B cell (primary cell): Measurements from ENCODE around the gene APOOL. TPM values are rescaled to one million over a fixed set of nuclear protein-coding genes. Genes with fewer than 3 reads are reported as not detected.

Experiments used
- ATAC-seq: fragments of 200-7000 bp; cut with Tn5 transposase; one replicate; pipeline ENCODE4 v1.10.0; 2021; ENCODE audit warnings: low read depth, mild to moderate bottlenecking, moderate number of reproducible peaks, moderate library complexity
- CTCF ChIA-PET: fragments of 350-600 bp; sonication (Branson Sonifier 250); formaldehyde crosslinking; loops from one replicate; lab custom pipeline; 2021; ENCODE audit warnings: antibody characterized with exemption, inconsistent platforms; lab: Charles Lee
- POLR2A ChIA-PET: fragments of 350-600 bp; sonication (Branson Sonifier 250); formaldehyde crosslinking; loops from one replicate; lab custom pipeline; 2021; ENCODE audit warnings: antibody characterized with exemption; lab: Charles Lee
- DNase-seq: peaks from one replicate; pipeline ENCODE4 v3.0.0; 2013
- H2AFZ ChIP-seq: 2 replicates; pipeline ENCODE4 v1.6.1; 2012; ENCODE audit warnings: mild to moderate bottlenecking, low read depth, low read length; ENCODE audit not compliant: insufficient read depth, poor library complexity, severe bottlenecking
- H3K27ac ChIP-seq, 2 donors: 1 replicate in 1 of 2; 2 replicates in 1 of 2; pipeline ENCODE4 v1.5.1; 2012 to 2013; ENCODE audit warnings: low read length in 2 of 2, mild to moderate bottlenecking in 2 of 2, moderate library complexity in 1 of 2
- H3K27me3 ChIP-seq, 4 experiments: fragments of 200-600 bp in 1 of 4; sonication (generic) in 1 of 4; replicated peaks in 1 of 4; 1 replicate in 2 of 4; 2 replicates in 2 of 4; pipeline versions ENCODE4 v1.6.1 to v1.7.0; 2013 to 2016; ENCODE audit warnings: low read length in 3 of 4, mild to moderate bottlenecking in 2 of 4, mixed read lengths in 1 of 4, moderate library complexity in 1 of 4; ENCODE audit not compliant: insufficient read depth in 4 of 4, control insufficient read depth in 3 of 4; ENCODE audit errors: control extremely low read depth in 1 of 4
- H3K36me3 ChIP-seq, 2 experiments: replicated peaks in 1 of 2; 1 replicate in 1 of 2; 2 replicates in 1 of 2; pipeline versions ENCODE4 v1.6.1 to v1.7.1; 2013; ENCODE audit warnings: low read length in 1 of 2; ENCODE audit not compliant: insufficient read depth in 2 of 2, control insufficient read depth in 1 of 2; ENCODE audit errors: control extremely low read depth in 1 of 2, extremely low read depth in 1 of 2
- H3K4me1 ChIP-seq, 2 donors: fragments of 200-600 bp in 1 of 2; sonication (generic) in 1 of 2; 1 replicate in 1 of 2; 2 replicates in 1 of 2; pipeline versions ENCODE4 v1.5.1 to v1.6.1; 2013 to 2017; ENCODE audit warnings: low read length in 2 of 2; ENCODE audit not compliant: control insufficient read depth in 2 of 2, insufficient read depth in 2 of 2
- H3K4me2 ChIP-seq: replicated peaks from 2 replicates; pipeline ENCODE3; 2012; ENCODE audit warnings: mild to moderate bottlenecking, low read depth, low read length; ENCODE audit not compliant: poor library complexity, severe bottlenecking
- H3K4me3 ChIP-seq, 5 experiments: fragments of 200-600 bp in 1 of 5; sonication (generic) in 1 of 5; 1 replicate in 3 of 5; 2 replicates in 2 of 5; pipeline versions ENCODE4 v1.5.1 to v1.7.0; 2011 to 2016; ENCODE audit warnings: low read length in 4 of 5, mild to moderate bottlenecking in 4 of 5, low read depth in 2 of 5, control low read depth in 1 of 5, moderate library complexity in 1 of 5; ENCODE audit not compliant: insufficient read depth in 1 of 5; ENCODE audit errors: control extremely low read depth in 1 of 5, extremely low read depth in 1 of 5
- H3K79me2 ChIP-seq: fragments of 200-600 bp; sonication (generic); one replicate; pipeline ENCODE4 v1.6.0; 2016; ENCODE audit warnings: low read length; ENCODE audit not compliant: control insufficient read depth, insufficient read depth
- H3K9ac ChIP-seq: fragments of 200-600 bp; sonication (generic); 2 replicates; pipeline ENCODE4 v1.6.1; 2017; ENCODE audit warnings: mild to moderate bottlenecking, low read length, moderate library complexity
- H3K9me3 ChIP-seq, 3 donors: one replicate each; pipeline versions ENCODE4 v1.6.1 to v1.7.1; 2013; ENCODE audit warnings: low read length in 2 of 3; ENCODE audit not compliant: control insufficient read depth in 2 of 3, insufficient read depth in 1 of 3; ENCODE audit errors: control extremely low read depth in 1 of 3
- H4K20me1 ChIP-seq: 2 replicates; pipeline ENCODE4 v1.6.0; 2012; ENCODE audit warnings: mild to moderate bottlenecking, low read length; ENCODE audit not compliant: insufficient read depth, control insufficient read depth, poor library complexity, severe bottlenecking
- H3K27ac Mint-ChIP-seq: one replicate; pipeline ENCODE4 v1.8.0; 2021; ENCODE audit warnings: mixed read lengths
- H3K27me3 Mint-ChIP-seq: one replicate; pipeline ENCODE4 v1.8.0; 2021; ENCODE audit warnings: mixed read lengths
- H3K4me1 Mint-ChIP-seq: one replicate; pipeline ENCODE4 v1.8.0; 2021; ENCODE audit warnings: mixed read lengths
- H3K4me3 Mint-ChIP-seq: one replicate; pipeline ENCODE4 v1.8.0; 2021; ENCODE audit warnings: mixed read lengths
- H3K9me3 Mint-ChIP-seq: one replicate; pipeline ENCODE4 v1.8.0; 2022; ENCODE audit warnings: mixed read lengths; ENCODE audit not compliant: insufficient read depth
- CTCF ChIP-seq: fragments of 200-600 bp; IDR thresholded peaks from one replicate; pipeline ENCODE4 v1.8.0; 2022; ENCODE audit warnings: antibody characterized with exemption, mild to moderate bottlenecking
- EZH2 ChIP-seq: IDR thresholded peaks from 2 replicates; pipeline ENCODE4 v1.6.1; 2012; ENCODE audit warnings: borderline replicate concordance, low read depth, mild to moderate bottlenecking, moderate library complexity, low read length; ENCODE audit not compliant: insufficient read depth, poor library complexity, severe bottlenecking
- WGBS: methylation state at CpG from one replicate; pipeline ENCODE4 v1.1.5; 2013; ENCODE audit warnings: missing lambda C conversion rate; ENCODE audit not compliant: insufficient coverage; 5-methylcytosine and 5-hydroxymethylcytosine counted together
- intact Hi-C: fragments of 100-400 bp; cut with micrococcal nuclease; formaldehyde crosslinking; loops from one replicate; pipeline ENCODE4 v1.10.0; 2022
- polyA plus RNA-seq: library from polyadenylated mRNA; depleted of rRNA; stranded (reverse); fragments of >200 nt; gene quantifications from 2 replicates; pipeline ENCODE4 v1.2.3, GENCODE V29; 2012
- total RNA-seq, 2 donors: library from RNA; stranded (reverse); fragments of 120-200 nt in 1 of 2; gene quantifications; 1 replicate in 1 of 2; 2 replicates in 1 of 2; pipeline versions ENCODE4 v1.2.3 to v1.2.4, GENCODE V29; 2013 to 2022

The APOOL gene
- total and polyA plus RNA-seq, 2 donors (not counting 1 experiment from before 2014, with no cell fraction given) = 1.8 to 9.7 TPM

- ChIA-PET CTCF (no interaction called here), POLR2A (no interaction called here)
- H4K20me1 ChIP-seq = no peaks in the 10 kb centered on the region
- DNase-seq (no peak), ATAC-seq (no peak)
- no peak overlapping the region for H2AFZ ChIP-seq
- no peak overlapping the region for H3K9ac ChIP-seq
- WGBS = no CpG with 5 or more reads among the region's 3 CpGs
- H3K27me3 Mint-ChIP-seq = no peaks in the 10 kb centered on the region
- H3K4me2 ChIP-seq = no peak overlapping the region
- H3K9me3 Mint-ChIP-seq = no peaks in the 10 kb centered on the region
- no peaks in the 10 kb centered on the region for H3K4me1 ChIP-seq
- intact Hi-C loops = no loop called here
- no peaks in the 10 kb centered on the region for H3K27me3 ChIP-seq
- H3K4me3 ChIP-seq = no peak overlapping the region
- no peaks in the 10 kb centered on the region for H3K9me3 ChIP-seq
- H3K79me2 ChIP-seq = peaks cover 4% of the 10 kb centered on the region
- H3K27ac ChIP-seq = no peak overlapping the region
- no peak overlapping the region for H3K27ac Mint-ChIP-seq
- TF ChIP-seq CTCF (no peak), EZH2 (no peak)
- H3K4me3 Mint-ChIP-seq = no peak overlapping the region
- no peaks in the 10 kb centered on the region for H3K36me3 ChIP-seq
- H3K4me1 Mint-ChIP-seq = peaks cover 6% of the 10 kb centered on the region
Observed at GRCh38 chrX:85037114-85037513, 33.4 kb downstream of the APOOL start.

- intact Hi-C loops = no loop called here
Observed at GRCh38 chrX:85051627-85052026, 48.0 kb downstream of the APOOL start.

More at GRCh38 chrX:85051627-85052026, 48.0 kb downstream of the APOOL start:
- H3K4me3 Mint-ChIP-seq = no peak overlapping the region
- no peak overlapping the region for H3K27ac Mint-ChIP-seq
- H4K20me1 ChIP-seq = no peaks in the 10 kb centered on the region
- WGBS = 60% methylated on average over 1 of the region's 1 CpG
- no peaks in the 10 kb centered on the region for H3K9me3 ChIP-seq
- no peak overlapping the region for H2AFZ ChIP-seq
- no peak for TF ChIP-seq CTCF
- H3K9me3 Mint-ChIP-seq = no peaks in the 10 kb centered on the region
- no peaks in the 10 kb centered on the region for H3K4me1 ChIP-seq
- POLR2A ChIA-PET = no interaction called here
- no peaks in the 10 kb centered on the region for H3K4me1 Mint-ChIP-seq
- peaks cover 0 to 4% of the 10 kb centered on the region in 2 experiments for H3K36me3 ChIP-seq
- no peaks in the 10 kb centered on the region for H3K27me3 Mint-ChIP-seq
- DNase-seq (no peak), ATAC-seq (no peak)
- no peaks in the 10 kb centered on the region for H3K79me2 ChIP-seq
- CTCF ChIA-PET = no interaction called here
- no peak overlapping the region for H3K27ac ChIP-seq
- H3K27me3 ChIP-seq = no peaks in the 10 kb centered on the region
- H3K4me3 ChIP-seq = no peak overlapping the region
- no peak overlapping the region for H3K9ac ChIP-seq
- no peak overlapping the region for H3K4me2 ChIP-seq
